22Rv1 (cell line): ENCODE data around the gene SND1.

Experiments
- ZFX ChIP-seq: fragments of 450-650 bp; IDR thresholded peaks from 2 replicates; pipeline ENCODE4 v1.6.1; 2017; ENCODE audit warnings: antibody characterized with exemption, borderline replicate concordance
- TF ChIP-seq, protein P1 (sequence below): fragments of 450-650 bp; IDR thresholded peaks from 2 replicates; pipeline ENCODE4 v1.5.1; 2017; ENCODE audit warnings: mild to moderate bottlenecking

DNA sequence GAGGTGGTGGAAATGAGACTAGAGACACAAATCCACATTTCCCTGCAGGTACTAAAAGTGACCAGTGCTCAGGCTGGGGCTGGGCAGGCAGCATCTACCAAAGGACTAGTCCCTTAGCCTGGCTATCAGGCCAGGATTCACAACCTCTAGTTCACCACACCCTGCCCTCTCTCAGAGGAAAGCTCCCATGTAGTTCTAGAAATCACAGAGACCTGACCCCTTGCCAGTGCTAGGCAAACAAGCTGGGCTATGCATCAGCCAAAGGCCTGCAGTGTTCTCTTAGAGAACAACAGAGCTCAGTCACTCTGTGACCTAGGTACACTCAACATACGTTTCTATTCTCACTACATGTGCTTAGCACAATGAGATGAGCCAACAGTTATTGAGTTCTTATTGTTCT lies 405.9 kb downstream of the SND1 start:
- TF ChIP-seq, protein P1, sequence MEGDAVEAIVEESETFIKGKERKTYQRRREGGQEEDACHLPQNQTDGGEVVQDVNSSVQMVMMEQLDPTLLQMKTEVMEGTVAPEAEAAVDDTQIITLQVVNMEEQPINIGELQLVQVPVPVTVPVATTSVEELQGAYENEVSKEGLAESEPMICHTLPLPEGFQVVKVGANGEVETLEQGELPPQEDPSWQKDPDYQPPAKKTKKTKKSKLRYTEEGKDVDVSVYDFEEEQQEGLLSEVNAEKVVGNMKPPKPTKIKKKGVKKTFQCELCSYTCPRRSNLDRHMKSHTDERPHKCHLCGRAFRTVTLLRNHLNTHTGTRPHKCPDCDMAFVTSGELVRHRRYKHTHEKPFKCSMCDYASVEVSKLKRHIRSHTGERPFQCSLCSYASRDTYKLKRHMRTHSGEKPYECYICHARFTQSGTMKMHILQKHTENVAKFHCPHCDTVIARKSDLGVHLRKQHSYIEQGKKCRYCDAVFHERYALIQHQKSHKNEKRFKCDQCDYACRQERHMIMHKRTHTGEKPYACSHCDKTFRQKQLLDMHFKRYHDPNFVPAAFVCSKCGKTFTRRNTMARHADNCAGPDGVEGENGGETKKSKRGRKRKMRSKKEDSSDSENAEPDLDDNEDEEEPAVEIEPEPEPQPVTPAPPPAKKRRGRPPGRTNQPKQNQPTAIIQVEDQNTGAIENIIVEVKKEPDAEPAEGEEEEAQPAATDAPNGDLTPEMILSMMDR: no peak
- no peak for TF ChIP-seq ZFX
